SH-SY5Y (cell line): ENCODE data around the gene ADAMTS8.

ENCODE experiments used
- GATA2 ChIP-seq: IDR thresholded peaks from 2 replicates; pipeline ENCODE4 v1.6.1; 2011; ENCODE audit warnings: mild to moderate bottlenecking, low read depth, low read length
- GATA3 ChIP-seq: IDR thresholded peaks from 2 replicates; pipeline ENCODE4 v1.6.1; 2011; ENCODE audit warnings: low read depth, mild to moderate bottlenecking, low read length, moderate library complexity

DNA sequence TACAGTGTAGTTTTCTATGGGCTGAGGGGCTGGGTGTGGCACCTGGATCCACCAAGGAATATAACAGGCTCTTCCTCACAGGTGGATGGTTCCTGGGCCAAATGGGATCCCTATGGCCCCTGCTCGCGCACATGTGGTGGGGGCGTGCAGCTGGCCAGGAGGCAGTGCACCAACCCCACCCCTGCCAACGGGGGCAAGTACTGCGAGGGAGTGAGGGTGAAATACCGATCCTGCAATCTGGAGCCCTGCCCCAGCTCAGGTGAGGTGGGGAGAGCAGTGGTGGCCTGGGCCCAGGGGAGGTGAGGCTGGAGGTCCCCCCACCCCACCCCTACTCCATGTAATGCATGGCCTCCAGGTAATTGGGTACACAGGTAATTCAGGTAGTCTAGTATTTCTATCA is 40.8 kb upstream of the ADAMTS8 start:
- TF ChIP-seq GATA3: no peak
- TF ChIP-seq GATA2: no peak
